Ramos (cell line): Measurements from ENCODE around the gene CASKIN2.

Experiments used
- in situ Hi-C: fragments of 300-500 bp; cut with MboI; formaldehyde crosslinking; loops from one replicate; pipeline ENCODE4 v1.14.3; 2022; ENCODE audit warnings: low sequenced_read_pairs; ENCODE audit not compliant: unreplicated experiment

The CASKIN2 gene

GRCh38 chr17:75450270-75450669 is 65.1 kb downstream of the CASKIN2 start:
- in situ Hi-C loops, result no loop called here
